Omental fat pad (tissue), 4 donors: Measurements from ENCODE around the gene CLASP1. TPM values are rescaled to one million over a fixed set of nuclear protein-coding genes. Genes with fewer than 3 reads are reported as not detected.

Experiments
- ATAC-seq: fragments of 150-250 bp; one replicate; pipeline ENCODE4 v1.9.1; 2016; ENCODE audit warnings: mild to moderate bottlenecking, moderate library complexity; ENCODE audit not compliant: low FRiP score
- DNase-seq: peaks from one replicate; pipeline ENCODE4 v3.0.0-alpha.2; 2019; ENCODE audit warnings: low spot score
- total RNA-seq, 4 donors: library from RNA; depleted of rRNA; stranded (reverse); fragments of >200 nt; gene quantifications; one replicate each; pipeline ENCODE4 v1.1.0, GENCODE V29; 2016
- TF ChIP-seq, protein P1 (sequence below), 3 donors: fragments of 450-650 bp; IDR thresholded peaks; one replicate each; pipeline ENCODE4 v1.5.1; 2016 to 2017; ENCODE audit warnings: antibody characterized with exemption in 3 of 3, mild to moderate bottlenecking in 3 of 3, moderate library complexity in 2 of 3

Gene CLASP1
- total RNA-seq, 4 donors from 2014 or later, result 56.2 to 114 (median 64.5) TPM

DNA sequence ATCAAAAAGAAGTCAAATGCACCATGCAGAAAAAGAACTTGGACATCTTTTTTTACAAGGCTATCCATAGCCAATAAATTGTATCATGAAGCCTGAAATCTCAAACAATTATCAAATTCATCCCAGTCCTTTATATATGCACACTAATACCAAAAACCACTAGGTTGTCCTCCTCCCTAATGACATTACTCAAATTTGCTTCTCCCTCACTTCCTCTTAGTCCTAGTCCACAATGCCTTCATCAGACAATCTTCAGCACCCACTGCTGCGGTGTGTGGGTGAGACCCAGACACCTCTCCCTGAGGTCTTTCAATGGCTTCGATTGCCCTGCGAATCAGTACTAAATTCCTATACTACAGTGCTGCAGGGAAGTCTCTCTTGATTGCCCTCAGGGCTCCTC lies 58.1 kb downstream of the CLASP1 start:
- no peak for ATAC-seq
- DNase-seq, result no peak
- TF ChIP-seq, protein P1, sequence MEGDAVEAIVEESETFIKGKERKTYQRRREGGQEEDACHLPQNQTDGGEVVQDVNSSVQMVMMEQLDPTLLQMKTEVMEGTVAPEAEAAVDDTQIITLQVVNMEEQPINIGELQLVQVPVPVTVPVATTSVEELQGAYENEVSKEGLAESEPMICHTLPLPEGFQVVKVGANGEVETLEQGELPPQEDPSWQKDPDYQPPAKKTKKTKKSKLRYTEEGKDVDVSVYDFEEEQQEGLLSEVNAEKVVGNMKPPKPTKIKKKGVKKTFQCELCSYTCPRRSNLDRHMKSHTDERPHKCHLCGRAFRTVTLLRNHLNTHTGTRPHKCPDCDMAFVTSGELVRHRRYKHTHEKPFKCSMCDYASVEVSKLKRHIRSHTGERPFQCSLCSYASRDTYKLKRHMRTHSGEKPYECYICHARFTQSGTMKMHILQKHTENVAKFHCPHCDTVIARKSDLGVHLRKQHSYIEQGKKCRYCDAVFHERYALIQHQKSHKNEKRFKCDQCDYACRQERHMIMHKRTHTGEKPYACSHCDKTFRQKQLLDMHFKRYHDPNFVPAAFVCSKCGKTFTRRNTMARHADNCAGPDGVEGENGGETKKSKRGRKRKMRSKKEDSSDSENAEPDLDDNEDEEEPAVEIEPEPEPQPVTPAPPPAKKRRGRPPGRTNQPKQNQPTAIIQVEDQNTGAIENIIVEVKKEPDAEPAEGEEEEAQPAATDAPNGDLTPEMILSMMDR (IDR thresholded peaks at IDR 0.05), result no peak

DNA sequence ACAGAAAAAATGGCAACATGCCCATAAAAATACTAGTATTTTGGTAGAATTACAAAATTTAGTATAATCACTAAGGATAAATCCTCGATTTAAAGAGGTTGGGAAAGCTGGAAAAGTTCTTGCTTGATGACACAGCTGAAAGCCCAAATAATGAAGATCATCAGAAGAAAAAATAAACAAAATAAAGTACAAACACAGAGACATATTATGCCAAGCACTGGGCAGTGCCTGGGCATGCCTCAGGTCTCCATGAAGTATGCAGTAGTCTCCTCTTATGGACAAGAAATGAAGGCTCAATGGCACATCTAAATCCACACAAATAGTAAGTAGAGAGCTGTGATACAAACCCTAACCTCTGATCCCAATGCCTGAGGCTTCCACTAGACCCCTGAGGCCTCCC lies 60.9 kb downstream of the CLASP1 start:
- no peak for ATAC-seq
- TF ChIP-seq, protein P1 (IDR thresholded peaks at IDR 0.05), result no peak
- no peak for DNase-seq

DNA sequence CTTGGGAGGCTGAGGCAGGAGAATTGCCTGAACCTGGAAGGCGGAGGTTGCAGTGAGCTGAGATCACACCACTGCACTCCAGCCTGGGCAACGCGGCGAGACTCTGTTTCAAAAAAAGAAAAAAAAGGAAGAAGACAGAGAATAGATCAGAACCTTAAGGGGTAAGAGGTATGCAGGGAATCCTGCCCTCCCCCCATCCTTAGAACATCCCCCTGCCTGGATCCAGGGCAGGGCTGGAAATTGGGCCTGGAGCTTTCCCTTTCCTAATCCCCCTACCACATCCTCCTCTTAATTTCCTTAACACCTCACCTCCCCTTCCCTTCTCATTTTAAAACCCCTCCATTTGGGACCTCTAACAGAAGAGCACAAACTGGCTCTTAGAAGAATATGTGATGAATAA lies 62.1 kb downstream of the CLASP1 start:
- ATAC-seq (no peak), DNase-seq (no peak)
- TF ChIP-seq, protein P1 (IDR thresholded peaks at IDR 0.05), result no peak

DNA sequence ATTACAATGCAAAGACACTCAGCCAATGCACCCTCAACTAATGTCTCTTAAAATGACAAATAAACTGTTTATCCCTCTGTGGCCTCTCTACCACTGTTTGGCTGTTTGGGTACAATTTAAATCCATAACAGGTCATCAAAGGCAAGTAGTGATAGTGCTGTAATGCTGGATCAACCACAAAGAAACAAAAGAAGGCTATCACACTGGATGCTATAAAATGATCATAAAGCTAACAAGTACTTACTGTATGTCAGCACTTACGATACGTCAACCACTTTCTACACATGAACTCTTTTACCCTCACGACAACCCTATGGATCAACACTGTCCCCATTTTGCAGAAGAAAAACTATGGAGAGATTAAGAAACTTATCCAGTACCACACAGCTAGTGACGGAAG lies 64.5 kb downstream of the CLASP1 start:
- no peak for DNase-seq
- no peak for ATAC-seq
- TF ChIP-seq, protein P1 (IDR thresholded peaks at IDR 0.05), result no peak

DNA sequence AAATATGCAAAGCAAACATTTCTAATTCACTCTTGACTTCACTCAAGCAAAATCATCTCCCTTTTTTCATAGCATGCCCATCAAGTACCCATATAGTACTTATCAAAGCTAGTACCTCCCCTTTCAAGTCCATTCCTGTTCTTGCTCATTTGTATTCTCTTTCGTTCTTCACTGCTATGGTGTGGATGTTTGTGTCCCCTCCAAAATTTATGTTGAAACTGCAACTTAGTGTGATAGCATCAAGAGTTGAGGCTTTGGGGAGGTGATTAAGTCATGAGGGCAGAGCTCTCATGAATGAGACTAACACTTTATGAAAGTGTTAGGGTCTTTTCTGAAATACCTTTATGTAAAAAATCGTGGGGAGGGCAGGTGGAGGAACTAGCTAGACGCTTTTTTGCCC lies 65.7 kb downstream of the CLASP1 start:
- no peak for ATAC-seq
- DNase-seq, result no peak
- TF ChIP-seq, protein P1 (IDR thresholded peaks at IDR 0.05), result no peak

DNA sequence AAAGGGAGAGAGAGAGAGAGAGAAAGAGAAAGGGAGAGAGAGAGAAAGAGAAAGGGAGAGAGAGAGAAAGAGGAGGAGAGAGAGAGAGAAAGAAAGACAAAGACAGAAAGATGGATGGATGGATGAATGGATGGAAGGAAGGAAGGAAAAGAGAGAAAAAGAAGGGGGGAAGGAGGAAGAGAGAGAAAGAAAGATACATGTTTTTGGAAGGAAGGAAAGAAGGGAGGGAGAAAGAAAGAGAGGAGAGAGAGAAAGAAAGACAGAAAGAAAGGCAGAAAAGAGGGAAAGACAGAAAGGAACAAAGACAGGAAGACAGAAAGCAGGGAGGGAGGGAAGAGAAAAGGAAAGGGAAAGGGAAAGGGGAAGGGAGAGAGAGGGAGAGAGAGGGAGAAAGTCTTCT lies 67.0 kb downstream of the CLASP1 start:
- ATAC-seq (no peak), DNase-seq (no peak)
- TF ChIP-seq, protein P1 (IDR thresholded peaks at IDR 0.05), result no peak

DNA sequence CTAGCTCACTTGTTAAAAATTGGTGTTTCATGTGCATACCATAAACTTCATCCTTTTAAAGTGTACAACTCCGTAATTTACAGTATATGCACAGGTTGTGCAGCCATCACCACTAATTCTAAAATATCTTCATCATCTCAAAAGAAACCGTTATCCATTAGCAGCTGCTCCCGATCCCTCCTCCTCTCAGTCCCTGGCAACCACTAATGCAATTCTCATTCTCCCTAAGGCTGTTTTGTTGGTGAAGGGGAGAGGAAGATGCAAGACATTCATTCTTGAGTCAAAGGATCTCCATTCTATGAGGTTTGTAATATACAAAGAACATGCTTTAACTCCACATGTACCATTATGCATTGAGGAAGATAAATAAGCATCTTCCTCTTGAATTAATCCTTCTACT lies 70.0 kb downstream of the CLASP1 start:
- DNase-seq, result no peak
- TF ChIP-seq, protein P1 (IDR thresholded peaks at IDR 0.05), result no peak
- no peak for ATAC-seq
